ENCODE measurements around the gene MID1IP1.
A peak's percentile ranks its signal among the peaks of the same experiment; 100 is the strongest.

MID1IP1 gene

GRCh38 chrX:38803588-38804431 lies 2.6 kb downstream of the MID1IP1 start:
- Histone ChIP-seq H3K23ac (ENCODE audit: low read length in 2 of 2) (no peak overlapping the region), H2BK15ac (ENCODE audit: low read depth, poor library complexity, severe bottlenecking) (peak overlapping the region; percentile 52), H3K4me1 (ENCODE audit: control insufficient read depth, insufficient read depth, low read depth, low read length) (peaks cover 8% of the 10 kb centered on the region), H3K27me3 (ENCODE audit: control insufficient read depth in 1 of 2, insufficient read depth in 1 of 2, low read length in 2 of 2) (peaks cover 0 to 4% of the 10 kb centered on the region in 2 experiments), H4K91ac (ENCODE audit: low read length) (peak overlapping the region; percentile 93), H2BK5ac (ENCODE audit: low read depth, low read length, poor library complexity, severe bottlenecking) (peak overlapping the region; percentile 51), H2BK120ac (ENCODE audit: low read depth, low read length) (peak overlapping the region; percentile 83), H3K36me3 (ENCODE audit: control insufficient read depth in 1 of 2, insufficient read depth in 2 of 2, low read depth in 1 of 2, low read length in 2 of 2) (peaks cover 0 to 9% of the 10 kb centered on the region in 2 experiments), H3K4ac (ENCODE audit: low read depth in 1 of 2, low read length in 2 of 2) (peak overlapping the region; percentile 71 to 96), H3K4me3 (ENCODE audit: insufficient read depth in 1 of 2, low read depth in 1 of 2, low read length in 2 of 2) (peak overlapping the region; percentile 77 to 90), H2AFZ (ENCODE audit: low read depth, low read length) (no peak overlapping the region), H3K27ac (ENCODE audit: low read length, poor library complexity, severe bottlenecking) (peak overlapping the region; percentile 76), H2AK5ac (ENCODE audit: low read length, severe bottlenecking) (no peak overlapping the region), H3K14ac (ENCODE audit: low read length in 2 of 2) (peak overlapping the region in 1 of 2 experiments; percentile 99), H2BK12ac (ENCODE audit: low read length in 2 of 2) (peak overlapping the region in 1 of 2 experiments; percentile 37), H3K18ac (ENCODE audit: low read depth in 1 of 2, low read length in 2 of 2) (peak overlapping the region; percentile 93 to 98), H3K79me1 (replicated peaks; ENCODE audit: low read length, poor library complexity, severe bottlenecking) (no peaks in the 10 kb centered on the region), H3K9ac (ENCODE audit: low read length) (peak overlapping the region; percentile 98), H3K9me3 (ENCODE audit: control insufficient read depth, low read length) (no peaks in the 10 kb centered on the region), H4K8ac (ENCODE audit: low read length) (peak overlapping the region; percentile 88), H3K4me2 (ENCODE audit: low read length, poor library complexity, severe bottlenecking) (peak overlapping the region; percentile 69)
- DNase-seq = peak; percentile 83
- WGBS = under 1% methylated on average over 57 of the region's 64 CpGs

- H3K27me3 ChIP-seq (ENCODE audit: control insufficient read depth in 1 of 2, insufficient read depth in 1 of 2, low read length in 2 of 2) = peaks cover 0 to 4% of the 10 kb centered on the region in 2 experiments
- no peak overlapping the region for H3K23ac ChIP-seq (ENCODE audit: low read length in 2 of 2)
- peaks cover 8% of the 10 kb centered on the region for H3K4me1 ChIP-seq (ENCODE audit: control insufficient read depth, insufficient read depth, low read depth, low read length)
- H2BK120ac ChIP-seq (ENCODE audit: low read depth, low read length) = peak overlapping the region; percentile 83
- H2BK5ac ChIP-seq (ENCODE audit: low read depth, low read length, poor library complexity, severe bottlenecking) = peak overlapping the region; percentile 51
- no peaks in the 10 kb centered on the region for H3K79me1 ChIP-seq (replicated peaks; ENCODE audit: low read length, poor library complexity, severe bottlenecking)
- peak overlapping the region; percentile 76 for H3K27ac ChIP-seq (ENCODE audit: low read length, poor library complexity, severe bottlenecking)
- H3K36me3 ChIP-seq (ENCODE audit: control insufficient read depth in 1 of 2, insufficient read depth in 2 of 2, low read depth in 1 of 2, low read length in 2 of 2) = peaks cover 0 to 9% of the 10 kb centered on the region in 2 experiments
- no peak for DNase-seq
- H2BK15ac ChIP-seq (ENCODE audit: low read depth, poor library complexity, severe bottlenecking) = peak overlapping the region; percentile 52
- H3K18ac ChIP-seq (ENCODE audit: low read depth in 1 of 2, low read length in 2 of 2) = peak overlapping the region; percentile 93 to 98
- H3K9me3 ChIP-seq (ENCODE audit: control insufficient read depth, low read length) = no peaks in the 10 kb centered on the region
- H2AFZ ChIP-seq (ENCODE audit: low read depth, low read length) = no peak overlapping the region
- peak overlapping the region; percentile 69 for H3K4me2 ChIP-seq (ENCODE audit: low read length, poor library complexity, severe bottlenecking)
- 4% methylated on average over 4 of the region's 19 CpGs for WGBS
- peak overlapping the region; percentile 77 to 90 for H3K4me3 ChIP-seq (ENCODE audit: insufficient read depth in 1 of 2, low read depth in 1 of 2, low read length in 2 of 2)
- H2AK5ac ChIP-seq (ENCODE audit: low read length, severe bottlenecking) = no peak overlapping the region
- peak overlapping the region; percentile 98 for H3K9ac ChIP-seq (ENCODE audit: low read length)
- H2BK12ac ChIP-seq (ENCODE audit: low read length in 2 of 2) = peak overlapping the region in 1 of 2 experiments; percentile 37
- peak overlapping the region in 1 of 2 experiments; percentile 99 for H3K14ac ChIP-seq (ENCODE audit: low read length in 2 of 2)
- H4K91ac ChIP-seq (ENCODE audit: low read length) = peak overlapping the region; percentile 93
- H3K4ac ChIP-seq (ENCODE audit: low read depth in 1 of 2, low read length in 2 of 2) = peak overlapping the region; percentile 71 to 96
- peak overlapping the region; percentile 88 for H4K8ac ChIP-seq (ENCODE audit: low read length)
Measured at GRCh38 chrX:38804432-38804681, 3.1 kb downstream of the MID1IP1 start.

- Histone ChIP-seq H3K79me1 (replicated peaks; ENCODE audit: low read length, poor library complexity, severe bottlenecking) (no peaks in the 10 kb centered on the region), H3K27me3 (ENCODE audit: control insufficient read depth in 1 of 2, insufficient read depth in 1 of 2, low read length in 2 of 2) (peaks cover 0 to 4% of the 10 kb centered on the region in 2 experiments)
Measured at GRCh38 chrX:38804682-38805431, 3.6 kb downstream of the MID1IP1 start.

More at GRCh38 chrX:38804682-38805431, 3.6 kb downstream of the MID1IP1 start:
- Histone ChIP-seq H3K9me3 (ENCODE audit: control insufficient read depth, low read length) (no peaks in the 10 kb centered on the region), H3K4me3 (ENCODE audit: insufficient read depth in 1 of 2, low read depth in 1 of 2, low read length in 2 of 2) (peak overlapping the region; percentile 77 to 90), H4K91ac (ENCODE audit: low read length) (peak overlapping the region; percentile 93), H3K4ac (ENCODE audit: low read depth in 1 of 2, low read length in 2 of 2) (peak overlapping the region; percentile 86 to 96), H3K4me1 (ENCODE audit: control insufficient read depth, insufficient read depth, low read depth, low read length) (peaks cover 8% of the 10 kb centered on the region), H2BK12ac (ENCODE audit: low read length in 2 of 2) (peak overlapping the region; percentile 11 to 77), H4K8ac (ENCODE audit: low read length) (peak overlapping the region; percentile 87), H2BK5ac (ENCODE audit: low read depth, low read length, poor library complexity, severe bottlenecking) (peak overlapping the region; percentile 33), H3K9ac (ENCODE audit: low read length) (peak overlapping the region; percentile 98), H3K36me3 (ENCODE audit: control insufficient read depth in 1 of 2, insufficient read depth in 2 of 2, low read depth in 1 of 2, low read length in 2 of 2) (peaks cover 0 to 9% of the 10 kb centered on the region in 2 experiments), H3K23ac (ENCODE audit: low read length in 2 of 2) (peak overlapping the region in 1 of 2 experiments; percentile 23), H3K14ac (ENCODE audit: low read length in 2 of 2) (peak overlapping the region in 1 of 2 experiments; percentile 99), H2AK5ac (ENCODE audit: low read length, severe bottlenecking) (no peak overlapping the region), H2BK120ac (ENCODE audit: low read depth, low read length) (peak overlapping the region; percentile 83), H3K27ac (ENCODE audit: low read length, poor library complexity, severe bottlenecking) (peak overlapping the region; percentile 74), H2BK15ac (ENCODE audit: low read depth, poor library complexity, severe bottlenecking) (no peak overlapping the region), H3K4me2 (ENCODE audit: low read length, poor library complexity, severe bottlenecking) (peak overlapping the region; percentile 69), H3K18ac (ENCODE audit: low read depth in 1 of 2, low read length in 2 of 2) (peak overlapping the region; percentile 98), H2AFZ (ENCODE audit: low read depth, low read length) (no peak overlapping the region)
- under 1% methylated on average over 51 of the region's 66 CpGs for WGBS
- DNase-seq = peak; percentile 34

Data from mesenchymal stem cell (in vitro differentiated cells and primary cell).